A549 (cell line): ENCODE data around the gene ADCY3.

Source experiments
- CEBPB ChIP-seq, 2 experiments: fragments of >200 bp in 1 of 2; sonication (Bioruptor Twin) in 1 of 2; formaldehyde crosslinking in 1 of 2; IDR thresholded peaks; 2 replicates each; pipeline ENCODE4 v1.6.1; 2012 to 2016
- EP300 ChIP-seq, 2 experiments: fragments of >200 bp; sonication (Bioruptor Twin); formaldehyde crosslinking; IDR thresholded peaks; 2 replicates in 1 of 2; 3 replicates in 1 of 2; pipeline ENCODE4 v1.6.1; 2016 to 2017
- ESRRA ChIP-seq: fragments of 150-350 bp; IDR thresholded peaks from 2 replicates; pipeline ENCODE4 v1.6.1; 2014; ENCODE audit warnings: mild to moderate bottlenecking, low read length, borderline replicate concordance
- MAX ChIP-seq: IDR thresholded peaks from 2 replicates; pipeline ENCODE4 v1.6.1; 2012
- POLR2A ChIP-seq: IDR thresholded peaks from 2 replicates; pipeline ENCODE4 v1.6.1; 2012; ENCODE audit warnings: mild to moderate bottlenecking, low read length
- RAD21 ChIP-seq, 2 experiments: fragments of >200 bp in 1 of 2; sonication (Bioruptor Twin) in 1 of 2; formaldehyde crosslinking in 1 of 2; IDR thresholded peaks in 1 of 2; conservative IDR thresholded peaks in 1 of 2; 2 replicates in 1 of 2; 3 replicates in 1 of 2; pipeline ENCODE4 v1.6.1; 2012 to 2018; ENCODE audit warnings: inconsistent platforms in 1 of 2
- RARB ChIP-seq: fragments of 250-450 bp; sonication (Bioruptor Pico); IDR thresholded peaks from 2 replicates; pipeline ENCODE4 v1.8.0; 2021; ENCODE audit warnings: mild to moderate bottlenecking, moderate library complexity
- ZC3H11A ChIP-seq: fragments of 450-650 bp; IDR thresholded peaks from 2 replicates; pipeline ENCODE4 v1.6.1; 2014; ENCODE audit warnings: antibody characterized with exemption, mild to moderate bottlenecking
- ZFP36 ChIP-seq: fragments of 450-650 bp; IDR thresholded peaks from 2 replicates; pipeline ENCODE4 v1.6.1; 2014; ENCODE audit warnings: borderline replicate concordance; ENCODE audit not compliant: partially characterized antibody
- ZSCAN20 ChIP-seq: fragments of 250-450 bp; sonication (Bioruptor Pico); IDR thresholded peaks from 2 replicates; pipeline ENCODE4 v1.8.0; 2022; ENCODE audit warnings: mild to moderate bottlenecking, moderate library complexity
- TF ChIP-seq, protein P1 (sequence below): fragments of >200 bp; sonication (Bioruptor Twin); formaldehyde crosslinking; IDR thresholded peaks from 3 replicates; pipeline ENCODE4 v1.5.1; 2016
- TF ChIP-seq, protein P2 (sequence below): fragments of 450-650 bp; IDR thresholded peaks from 2 replicates; pipeline ENCODE4 v1.6.1; 2014; ENCODE audit warnings: antibody characterized with exemption
- TF ChIP-seq, protein P3 (sequence below): IDR thresholded peaks from 2 replicates; pipeline ENCODE4 v1.6.1; 2012

DNA sequence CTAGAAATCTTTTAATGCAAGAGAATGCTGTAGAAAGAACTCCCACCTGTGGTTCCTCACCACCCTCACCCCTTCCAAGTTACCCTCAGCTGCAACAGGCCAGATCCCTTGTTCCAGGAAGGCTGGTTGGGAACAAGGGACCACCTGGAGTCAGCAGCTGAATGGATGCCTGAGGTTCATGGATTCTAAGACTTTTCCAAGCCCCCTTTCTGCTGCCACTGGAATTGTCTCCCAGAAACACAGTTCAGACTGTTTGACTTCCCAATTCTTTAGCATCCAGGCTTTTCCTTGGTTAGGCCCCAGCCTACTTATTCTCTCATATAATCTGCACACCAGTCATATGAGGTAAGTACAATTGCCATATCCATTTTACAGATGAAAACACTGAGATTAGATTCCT lies 8.0 kb upstream of the ADCY3 start:
- TF ChIP-seq, protein P1, sequence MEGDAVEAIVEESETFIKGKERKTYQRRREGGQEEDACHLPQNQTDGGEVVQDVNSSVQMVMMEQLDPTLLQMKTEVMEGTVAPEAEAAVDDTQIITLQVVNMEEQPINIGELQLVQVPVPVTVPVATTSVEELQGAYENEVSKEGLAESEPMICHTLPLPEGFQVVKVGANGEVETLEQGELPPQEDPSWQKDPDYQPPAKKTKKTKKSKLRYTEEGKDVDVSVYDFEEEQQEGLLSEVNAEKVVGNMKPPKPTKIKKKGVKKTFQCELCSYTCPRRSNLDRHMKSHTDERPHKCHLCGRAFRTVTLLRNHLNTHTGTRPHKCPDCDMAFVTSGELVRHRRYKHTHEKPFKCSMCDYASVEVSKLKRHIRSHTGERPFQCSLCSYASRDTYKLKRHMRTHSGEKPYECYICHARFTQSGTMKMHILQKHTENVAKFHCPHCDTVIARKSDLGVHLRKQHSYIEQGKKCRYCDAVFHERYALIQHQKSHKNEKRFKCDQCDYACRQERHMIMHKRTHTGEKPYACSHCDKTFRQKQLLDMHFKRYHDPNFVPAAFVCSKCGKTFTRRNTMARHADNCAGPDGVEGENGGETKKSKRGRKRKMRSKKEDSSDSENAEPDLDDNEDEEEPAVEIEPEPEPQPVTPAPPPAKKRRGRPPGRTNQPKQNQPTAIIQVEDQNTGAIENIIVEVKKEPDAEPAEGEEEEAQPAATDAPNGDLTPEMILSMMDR = no peak
- TF ChIP-seq POLR2A = no peak
- no peak for TF ChIP-seq CEBPB (IDR thresholded peaks at IDR 0.05)
- TF ChIP-seq ESRRA = no peak
- no peak for TF ChIP-seq ZC3H11A
- TF ChIP-seq, protein P2, sequence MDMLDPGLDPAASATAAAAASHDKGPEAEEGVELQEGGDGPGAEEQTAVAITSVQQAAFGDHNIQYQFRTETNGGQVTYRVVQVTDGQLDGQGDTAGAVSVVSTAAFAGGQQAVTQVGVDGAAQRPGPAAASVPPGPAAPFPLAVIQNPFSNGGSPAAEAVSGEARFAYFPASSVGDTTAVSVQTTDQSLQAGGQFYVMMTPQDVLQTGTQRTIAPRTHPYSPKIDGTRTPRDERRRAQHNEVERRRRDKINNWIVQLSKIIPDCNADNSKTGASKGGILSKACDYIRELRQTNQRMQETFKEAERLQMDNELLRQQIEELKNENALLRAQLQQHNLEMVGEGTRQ = no peak
- TF ChIP-seq RARB (CRISPR knock-in tag) = no peak
- TF ChIP-seq MAX = no peak
- TF ChIP-seq RAD21 (conservative IDR thresholded peaks at IDR 0.05 in 1 of 2, IDR thresholded peaks at IDR 0.05 in 1 of 2) = no peak
- TF ChIP-seq, protein P3, sequence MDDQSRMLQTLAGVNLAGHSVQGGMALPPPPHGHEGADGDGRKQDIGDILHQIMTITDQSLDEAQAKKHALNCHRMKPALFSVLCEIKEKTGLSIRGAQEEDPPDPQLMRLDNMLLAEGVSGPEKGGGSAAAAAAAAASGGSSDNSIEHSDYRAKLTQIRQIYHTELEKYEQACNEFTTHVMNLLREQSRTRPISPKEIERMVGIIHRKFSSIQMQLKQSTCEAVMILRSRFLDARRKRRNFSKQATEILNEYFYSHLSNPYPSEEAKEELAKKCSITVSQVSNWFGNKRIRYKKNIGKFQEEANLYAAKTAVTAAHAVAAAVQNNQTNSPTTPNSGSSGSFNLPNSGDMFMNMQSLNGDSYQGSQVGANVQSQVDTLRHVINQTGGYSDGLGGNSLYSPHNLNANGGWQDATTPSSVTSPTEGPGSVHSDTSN = no peak
- no peak for TF ChIP-seq ZSCAN20 (CRISPR knock-in tag)
- TF ChIP-seq EP300 (IDR thresholded peaks at IDR 0.05) = no peak
- TF ChIP-seq ZFP36 = no peak
